K562 (cell line): ENCODE measurements around the gene TMEM179. TPM values are rescaled to one million over a fixed set of nuclear protein-coding genes. Genes with fewer than 3 reads are reported as not detected.

Experiments
- ADNP ChIP-seq: fragments of 200-800 bp; sonication (Bioruptor generic); IDR thresholded peaks from 2 replicates; pipeline ENCODE4 v1.6.1; 2016; ENCODE audit warnings: missing genetic modification characterization, missing compliant biosample characterization
- BMI1 ChIP-seq: fragments of 150-350 bp; IDR thresholded peaks from 2 replicates; pipeline ENCODE4 v1.6.1; 2014; ENCODE audit warnings: low read length
- CTBP1 ChIP-seq: fragments of 450-650 bp; IDR thresholded peaks from 2 replicates; pipeline ENCODE4 v1.6.1; 2016; ENCODE audit warnings: borderline replicate concordance
- FOXJ3 ChIP-seq: sonication (generic); formaldehyde crosslinking; IDR thresholded peaks from 2 replicates; pipeline ENCODE4 v1.4.0; 2020; ENCODE audit warnings: mild to moderate bottlenecking, missing genetic modification reagents
- MITF ChIP-seq: IDR thresholded peaks from 2 replicates; pipeline ENCODE4 v1.6.1; 2014; ENCODE audit warnings: antibody characterized with exemption
- MLX ChIP-seq, 2 experiments: fragments of 450-650 bp in 1 of 2; sonication (generic) in 1 of 2; formaldehyde crosslinking; conservative IDR thresholded peaks; 2 replicates each; pipeline versions ENCODE4 v1.4.0 to v1.8.1; 2020 to 2022; ENCODE audit warnings: mild to moderate bottlenecking in 1 of 2, missing genetic modification reagents in 1 of 2
- MTA1 ChIP-seq: fragments of 450-650 bp; IDR thresholded peaks from 2 replicates; pipeline ENCODE4 v1.6.1; 2017; ENCODE audit warnings: borderline replicate concordance
- NFXL1 ChIP-seq: fragments of 450-650 bp; formaldehyde crosslinking; IDR thresholded peaks from 2 replicates; pipeline ENCODE4 v1.4.0; 2021; ENCODE audit warnings: mild to moderate bottlenecking
- RBM14 ChIP-seq: fragments of 200-400 bp; formaldehyde crosslinking; IDR thresholded peaks from 2 replicates; pipeline ENCODE4 v1.6.1; 2018; ENCODE audit warnings: low read depth, mild to moderate bottlenecking, low read length, moderate library complexity, borderline replicate concordance; ENCODE audit not compliant: insufficient read depth
- SREBF2 ChIP-seq: sonication (generic); formaldehyde crosslinking; IDR thresholded peaks from 2 replicates; pipeline ENCODE4 v1.4.0; 2020; ENCODE audit warnings: mild to moderate bottlenecking, missing genetic modification reagents
- VEZF1 ChIP-seq: fragments of 200-800 bp; sonication (Bioruptor generic); IDR thresholded peaks from 2 replicates; pipeline ENCODE4 v1.6.1; 2017; ENCODE audit warnings: missing genetic modification characterization, missing compliant biosample characterization
- ZNF140 ChIP-seq: fragments of 250-450 bp; sonication (Bioruptor Pico); IDR thresholded peaks from 2 replicates; pipeline ENCODE4 v1.8.0; 2021; ENCODE audit warnings: moderate library complexity, mild to moderate bottlenecking, inconsistent platforms
- ZNF507 ChIP-seq: conservative IDR thresholded peaks from 2 replicates; pipeline ENCODE4 v1.6.1; 2017; ENCODE audit warnings: missing genetic modification characterization, missing compliant biosample characterization
- ZNF584 ChIP-seq: fragments of 200-800 bp; sonication (Bioruptor generic); IDR thresholded peaks from 2 replicates; pipeline ENCODE4 v1.6.1; 2016; ENCODE audit warnings: low read depth, mild to moderate bottlenecking, missing genetic modification characterization, missing compliant biosample characterization
- ZNF740 ChIP-seq, 3 experiments: fragments of 200-800 bp in 1 of 3; sonication (Bioruptor generic) in 1 of 3; sonication (generic) in 1 of 3; formaldehyde crosslinking in 1 of 3; IDR thresholded peaks; 2 replicates each; pipeline versions ENCODE4 v1.6.1 to v1.8.0; 2016 to 2022; ENCODE audit warnings: mild to moderate bottlenecking in 2 of 3, missing compliant biosample characterization in 2 of 3, missing genetic modification characterization in 2 of 3, missing genetic modification reagents in 1 of 3
- polyA plus RNA-seq, 8 experiments: library from polyadenylated mRNA; depleted of rRNA in 4 of 8; stranded (reverse) in 5 of 8; unstranded in 3 of 8; fragments of >200 nt; fragmentation: Nextera tagmentation in 2 of 8; fragmentation: Illumina TruSeq in 1 of 8; extraction: Ambion mirVana in 2 of 8; extraction: Trizol in 1 of 8; gene quantifications; 2 replicates each; pipeline versions ENCODE4 v1.2.1 to v1.2.3, GENCODE V29; 2011 to 2014; ENCODE audit warnings: inconsistent platforms in 1 of 8, missing spikeins in 1 of 8
- total RNA-seq, 7 experiments: library from RNA; depleted of rRNA in 6 of 7; stranded (reverse); fragments of >200 nt in 6 of 7; fragmentation: Illumina TruSeq in 2 of 7; extraction: Trizol in 2 of 7; gene quantifications; 2 replicates each; pipeline versions ENCODE4 v1.2.1 to v1.2.3, GENCODE V29; 2011 to 2021; ENCODE audit warnings: low replicate concordance in 1 of 7
- TF ChIP-seq, protein P1 (sequence below): fragments of 450-650 bp; formaldehyde crosslinking; IDR thresholded peaks from 2 replicates; pipeline ENCODE4 v1.4.0; 2020; ENCODE audit warnings: mild to moderate bottlenecking, mixed read lengths
- TF ChIP-seq, protein P2 (sequence below): fragments of 450-650 bp; formaldehyde crosslinking; IDR thresholded peaks from 2 replicates; pipeline ENCODE4 v1.4.0; 2020; ENCODE audit warnings: mild to moderate bottlenecking, moderate library complexity
- TF ChIP-seq, protein P3 (sequence below): fragments of 250-450 bp; sonication (Bioruptor Pico); IDR thresholded peaks from 2 replicates; pipeline ENCODE4 v1.8.0; 2022; ENCODE audit warnings: moderate library complexity, mild to moderate bottlenecking, inconsistent platforms

The TMEM179 gene
- total and polyA plus RNA-seq, 9 of the 15 experiments (the other 6 are each of a cell fraction or from before 2014, with no cell fraction given), result not detected

DNA sequence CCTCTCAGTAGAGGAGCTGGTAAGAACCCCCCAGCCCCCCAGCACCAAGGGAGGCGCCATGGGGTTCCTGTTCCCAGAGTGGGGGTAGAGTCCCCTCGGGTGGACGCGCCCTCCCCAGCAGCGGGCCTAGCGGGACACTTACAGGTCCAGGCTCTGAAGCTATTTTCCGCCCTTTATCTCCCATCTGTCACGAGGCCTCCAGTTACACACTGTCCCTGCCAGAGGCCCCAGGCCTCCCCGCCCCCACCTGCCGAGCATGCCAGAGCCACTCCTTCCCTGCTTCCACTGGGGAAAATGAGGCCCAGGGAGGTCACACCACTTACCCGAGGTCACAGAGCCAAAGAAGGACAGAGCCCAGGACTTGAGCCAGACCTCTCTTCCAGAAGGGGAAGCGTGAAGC, 21.9 kb downstream of the TMEM179 start (continued):
- peak; percentile 21; the same call in 1 of the 2 replicates for TF ChIP-seq MITF
- TF ChIP-seq, protein P1, sequence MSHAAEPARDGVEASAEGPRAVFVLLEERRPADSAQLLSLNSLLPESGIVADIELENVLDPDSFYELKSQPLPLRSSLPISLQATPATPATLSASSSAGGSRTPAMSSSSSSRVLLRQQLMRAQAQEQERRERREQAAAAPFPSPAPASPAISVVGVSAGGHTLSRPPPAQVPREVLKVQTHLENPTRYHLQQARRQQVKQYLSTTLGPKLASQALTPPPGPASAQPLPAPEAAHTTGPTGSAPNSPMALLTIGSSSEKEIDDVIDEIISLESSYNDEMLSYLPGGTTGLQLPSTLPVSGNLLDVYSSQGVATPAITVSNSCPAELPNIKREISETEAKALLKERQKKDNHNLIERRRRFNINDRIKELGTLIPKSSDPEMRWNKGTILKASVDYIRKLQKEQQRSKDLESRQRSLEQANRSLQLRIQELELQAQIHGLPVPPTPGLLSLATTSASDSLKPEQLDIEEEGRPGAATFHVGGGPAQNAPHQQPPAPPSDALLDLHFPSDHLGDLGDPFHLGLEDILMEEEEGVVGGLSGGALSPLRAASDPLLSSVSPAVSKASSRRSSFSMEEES (CRISPR knock-in tag), result peak; percentile 48
- TF ChIP-seq SREBF2, result no peak
- TF ChIP-seq ZNF140 (CRISPR knock-in tag), result no peak
- no peak; the same call in 1 of the 2 replicates for TF ChIP-seq CTBP1
- no peak for TF ChIP-seq BMI1
- no peak for TF ChIP-seq ADNP (tag)
- TF ChIP-seq MLX (CRISPR knock-in tag; conservative IDR thresholded peaks at IDR 0.05), result no peak
- TF ChIP-seq, protein P2, sequence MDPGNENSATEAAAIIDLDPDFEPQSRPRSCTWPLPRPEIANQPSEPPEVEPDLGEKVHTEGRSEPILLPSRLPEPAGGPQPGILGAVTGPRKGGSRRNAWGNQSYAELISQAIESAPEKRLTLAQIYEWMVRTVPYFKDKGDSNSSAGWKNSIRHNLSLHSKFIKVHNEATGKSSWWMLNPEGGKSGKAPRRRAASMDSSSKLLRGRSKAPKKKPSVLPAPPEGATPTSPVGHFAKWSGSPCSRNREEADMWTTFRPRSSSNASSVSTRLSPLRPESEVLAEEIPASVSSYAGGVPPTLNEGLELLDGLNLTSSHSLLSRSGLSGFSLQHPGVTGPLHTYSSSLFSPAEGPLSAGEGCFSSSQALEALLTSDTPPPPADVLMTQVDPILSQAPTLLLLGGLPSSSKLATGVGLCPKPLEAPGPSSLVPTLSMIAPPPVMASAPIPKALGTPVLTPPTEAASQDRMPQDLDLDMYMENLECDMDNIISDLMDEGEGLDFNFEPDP (CRISPR knock-in tag), result no peak
- no peak for TF ChIP-seq NFXL1 (CRISPR knock-in tag)
- TF ChIP-seq MTA1, result no peak
- no peak for TF ChIP-seq FOXJ3 (CRISPR knock-in tag)
- TF ChIP-seq, protein P3, sequence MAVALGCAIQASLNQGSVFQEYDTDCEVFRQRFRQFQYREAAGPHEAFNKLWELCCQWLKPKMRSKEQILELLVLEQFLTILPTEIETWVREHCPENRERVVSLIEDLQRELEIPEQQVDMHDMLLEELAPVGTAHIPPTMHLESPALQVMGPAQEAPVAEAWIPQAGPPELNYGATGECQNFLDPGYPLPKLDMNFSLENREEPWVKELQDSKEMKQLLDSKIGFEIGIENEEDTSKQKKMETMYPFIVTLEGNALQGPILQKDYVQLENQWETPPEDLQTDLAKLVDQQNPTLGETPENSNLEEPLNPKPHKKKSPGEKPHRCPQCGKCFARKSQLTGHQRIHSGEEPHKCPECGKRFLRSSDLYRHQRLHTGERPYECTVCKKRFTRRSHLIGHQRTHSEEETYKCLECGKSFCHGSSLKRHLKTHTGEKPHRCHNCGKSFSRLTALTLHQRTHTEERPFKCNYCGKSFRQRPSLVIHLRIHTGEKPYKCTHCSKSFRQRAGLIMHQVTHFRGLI (CRISPR knock-in tag), result no peak
- TF ChIP-seq RBM14, result no peak
- TF ChIP-seq ZNF507, result no peak
- TF ChIP-seq ZNF740 (CRISPR knock-in tag; IDR thresholded peaks at IDR 0.05), result no peak
- TF ChIP-seq ZNF740 (tag; IDR thresholded peaks at IDR 0.05), result no peak
- peak; percentile 51; the same call in 1 of the 2 replicates for TF ChIP-seq VEZF1 (CRISPR knock-in tag)
- no peak for TF ChIP-seq ZNF584 (CRISPR knock-in tag)
